H9 (cell line): Measurements from ENCODE around the gene SPSB4. TPM values are rescaled to one million over a fixed set of nuclear protein-coding genes. Genes with fewer than 3 reads are reported as not detected.

Source experiments
- DNase-seq: peaks from one replicate; pipeline ENCODE4 v3.0.0-alpha.2; 2017
- H2AFZ ChIP-seq: one replicate; pipeline ENCODE4 v1.6.1; 2013; ENCODE audit warnings: mild to moderate bottlenecking, low read length, control low read depth, moderate library complexity
- H2AK5ac ChIP-seq: 2 replicates; pipeline ENCODE4 v1.6.1; 2013; ENCODE audit warnings: low read length, control low read depth, mixed read lengths; ENCODE audit not compliant: insufficient read length
- H2BK120ac ChIP-seq: one replicate; pipeline ENCODE4 v1.6.1; 2013; ENCODE audit warnings: low read depth, mild to moderate bottlenecking, low read length, control low read depth, inconsistent platforms; ENCODE audit not compliant: poor library complexity, severe bottlenecking
- H2BK12ac ChIP-seq: 2 replicates; pipeline ENCODE4 v1.6.1; 2013; ENCODE audit warnings: low read length, control low read depth, mixed read lengths, low read depth; ENCODE audit not compliant: insufficient read length
- H2BK15ac ChIP-seq: 2 replicates; pipeline ENCODE4 v1.6.1; 2013; ENCODE audit warnings: low read depth, low read length, control low read depth
- H2BK20ac ChIP-seq: one replicate; pipeline ENCODE4 v1.6.1; 2013; ENCODE audit warnings: low read depth, mild to moderate bottlenecking, low read length, control low read depth, inconsistent platforms; ENCODE audit not compliant: poor library complexity, severe bottlenecking
- H2BK5ac ChIP-seq: 2 replicates; pipeline ENCODE4 v1.6.1; 2013; ENCODE audit warnings: low read length, control low read depth, mixed read lengths; ENCODE audit not compliant: insufficient read length
- H3K14ac ChIP-seq: 2 replicates; pipeline ENCODE4 v1.6.1; 2013; ENCODE audit warnings: low read length, control low read depth; ENCODE audit not compliant: insufficient read depth
- H3K18ac ChIP-seq: 2 replicates; pipeline ENCODE4 v1.6.1; 2013; ENCODE audit warnings: low read depth, mild to moderate bottlenecking, mixed read lengths, low read length, control low read depth; ENCODE audit not compliant: insufficient read length
- H3K23ac ChIP-seq: 2 replicates; pipeline ENCODE4 v1.6.1; 2013; ENCODE audit warnings: low read length, control low read depth, mixed read lengths, low read depth; ENCODE audit not compliant: insufficient read length
- H3K23me2 ChIP-seq: 2 replicates; pipeline ENCODE4 v1.6.1; 2013; ENCODE audit warnings: low read depth, mild to moderate bottlenecking, mixed read lengths, low read length, control low read depth; ENCODE audit not compliant: insufficient read length, poor library complexity, severe bottlenecking
- H3K27ac ChIP-seq: 2 replicates; pipeline ENCODE4 v1.5.1; 2013; ENCODE audit warnings: low read length, control low read depth, mixed read lengths, low read depth; ENCODE audit not compliant: insufficient read length
- H3K27me3 ChIP-seq: 2 replicates; pipeline ENCODE4 v1.6.1; 2013; ENCODE audit warnings: low read length, control low read depth, inconsistent platforms; ENCODE audit not compliant: insufficient read depth
- H3K4ac ChIP-seq: 2 replicates; pipeline ENCODE4 v1.6.1; 2013; ENCODE audit warnings: low read depth, mild to moderate bottlenecking, control low read depth, inconsistent platforms, low read length, moderate library complexity
- H3K4me1 ChIP-seq: 2 replicates; pipeline ENCODE4 v1.6.1; 2013; ENCODE audit warnings: low read length, control low read depth, inconsistent platforms; ENCODE audit not compliant: insufficient read depth
- H3K4me2 ChIP-seq: 2 replicates; pipeline ENCODE4 v1.6.1; 2013; ENCODE audit warnings: low read length, control low read depth, mixed read lengths; ENCODE audit not compliant: insufficient read length, insufficient read depth
- H3K56ac ChIP-seq: 2 replicates; pipeline ENCODE4 v1.6.1; 2013; ENCODE audit warnings: low read depth, mild to moderate bottlenecking, mixed read lengths, low read length, control low read depth; ENCODE audit not compliant: insufficient read length
- H3K79me1 ChIP-seq: 2 replicates; pipeline ENCODE4 v1.6.1; 2013; ENCODE audit warnings: low read depth, mild to moderate bottlenecking, moderate library complexity, low read length, control low read depth, inconsistent platforms; ENCODE audit not compliant: insufficient read depth, poor library complexity, severe bottlenecking
- H3K79me2 ChIP-seq: 2 replicates; pipeline ENCODE4 v1.6.1; 2013; ENCODE audit warnings: low read length, control low read depth, inconsistent platforms; ENCODE audit not compliant: insufficient read depth
- H3K9ac ChIP-seq: 2 replicates; pipeline ENCODE4 v1.6.1; 2013; ENCODE audit warnings: low read length, control low read depth, mixed read lengths; ENCODE audit not compliant: insufficient read length; ENCODE audit errors: extremely low read depth
- H3K9me3 ChIP-seq: one replicate; pipeline ENCODE4 v1.6.1; 2013; ENCODE audit warnings: low read depth, low read length, inconsistent platforms; ENCODE audit not compliant: control insufficient read depth
- H3T11ph ChIP-seq: one replicate; pipeline ENCODE4 v1.6.1; 2013; ENCODE audit warnings: mild to moderate bottlenecking, low read length, control low read depth, inconsistent platforms
- H4K20me1 ChIP-seq: one replicate; pipeline ENCODE4 v1.6.1; 2013; ENCODE audit not compliant: control insufficient read depth, insufficient read length, insufficient read depth
- H4K5ac ChIP-seq: 2 replicates; pipeline ENCODE4 v1.6.1; 2013; ENCODE audit warnings: low read depth, mild to moderate bottlenecking, mixed read lengths, low read length, control low read depth; ENCODE audit not compliant: insufficient read length
- H4K8ac ChIP-seq: replicated peaks from 2 replicates; pipeline ENCODE4 v1.6.1; 2013; ENCODE audit warnings: low read length, control low read depth, mixed read lengths, low read depth; ENCODE audit not compliant: insufficient read length
- H4K91ac ChIP-seq: 2 replicates; pipeline ENCODE4 v1.6.1; 2013; ENCODE audit warnings: low read depth, mild to moderate bottlenecking, moderate library complexity, mixed read lengths, low read length, control low read depth; ENCODE audit not compliant: insufficient read length
- H3K27ac Mint-ChIP-seq, 3 experiments: 2 replicates in 2 of 3; 3 replicates in 1 of 3; pipeline ENCODE4 v1.8.0; 2020 to 2021; ENCODE audit warnings: mixed read lengths in 3 of 3, mild to moderate bottlenecking in 1 of 3, moderate library complexity in 1 of 3
- H3K27me3 Mint-ChIP-seq: 2 replicates; pipeline ENCODE4 v1.8.0; 2021; ENCODE audit warnings: low read depth, mild to moderate bottlenecking, moderate library complexity, mixed read lengths
- H3K36me3 Mint-ChIP-seq, 3 experiments: 2 replicates in 2 of 3; 3 replicates in 1 of 3; pipeline ENCODE4 v1.8.0; 2020 to 2021; ENCODE audit warnings: low read depth in 3 of 3, mixed read lengths in 3 of 3; ENCODE audit not compliant: insufficient read depth in 1 of 3
- H3K4me1 Mint-ChIP-seq, 2 experiments: 2 replicates each; pipeline ENCODE4 v1.8.0; 2020; ENCODE audit warnings: mixed read lengths in 2 of 2
- H3K4me3 Mint-ChIP-seq, 2 experiments: 2 replicates in 1 of 2; 3 replicates in 1 of 2; pipeline ENCODE4 v1.8.0; 2020 to 2021; ENCODE audit warnings: mild to moderate bottlenecking in 2 of 2, mixed read lengths in 2 of 2, moderate library complexity in 1 of 2
- H3K9me3 Mint-ChIP-seq, 2 experiments: 2 replicates in 1 of 2; 3 replicates in 1 of 2; pipeline ENCODE4 v1.8.0; 2020; ENCODE audit warnings: mild to moderate bottlenecking in 2 of 2, mixed read lengths in 2 of 2, moderate library complexity in 1 of 2
- WGBS: extraction: QIAGEN DNeasy Blood & Tissue Kit; methylation state at CpG from one replicate; pipeline ENCODE4 v1.1.7; 2013; ENCODE audit warnings: missing lambda C conversion rate, low lambda C conversion rate, mixed read lengths; ENCODE audit not compliant: insufficient read length; ENCODE audit errors: extremely low coverage; 5-methylcytosine and 5-hydroxymethylcytosine counted together
- total RNA-seq: library from RNA; stranded (reverse); gene quantifications from 2 replicates; pipeline ENCODE4 v1.2.1, GENCODE V29; 2021
- TF ChIP-seq, protein P1 (sequence below): fragments of 200-600 bp; sonication (generic); conservative IDR thresholded peaks from 3 replicates; pipeline ENCODE4 v1.8.0; 2021; ENCODE audit warnings: antibody characterized with exemption, mild to moderate bottlenecking

Gene SPSB4
- total RNA-seq, 1 experiment from 2014 or later, result 6.2 TPM

DNA sequence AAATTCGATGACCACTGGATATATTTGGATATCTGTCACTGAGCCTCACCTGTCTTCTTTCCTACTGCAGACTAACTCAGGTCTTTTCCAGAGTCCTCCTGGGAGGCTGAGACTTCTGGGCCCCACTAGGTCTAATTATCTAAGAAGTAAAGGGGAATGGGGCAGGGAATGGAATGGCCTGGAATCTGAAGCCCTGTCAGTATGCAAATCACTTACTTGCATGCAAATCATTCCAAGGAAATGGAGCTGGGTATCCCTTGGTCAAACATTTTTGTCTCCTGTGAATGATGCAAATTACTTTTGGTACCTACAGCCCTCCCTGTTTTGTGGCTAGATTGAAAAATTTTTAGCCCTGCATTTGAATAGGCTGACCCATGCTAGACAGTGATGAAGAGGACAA lies 5.3 kb upstream of the SPSB4 start:
- peaks cover 13 to 18% of the 10 kb centered on the region in 2 experiments for H3K4me1 Mint-ChIP-seq
- no peak overlapping the region for H3K4me2 ChIP-seq
- no peak overlapping the region for H3K9ac ChIP-seq
- no peak overlapping the region for H2BK15ac ChIP-seq
- no peak overlapping the region for H2BK12ac ChIP-seq
- H4K5ac ChIP-seq, result no peak overlapping the region
- peaks cover 42% of the 10 kb centered on the region for H3K27me3 Mint-ChIP-seq
- no peak overlapping the region for H3K4ac ChIP-seq
- H3T11ph ChIP-seq, result no peak overlapping the region
- H4K20me1 ChIP-seq, result no peaks in the 10 kb centered on the region
- no peak overlapping the region for H3K18ac ChIP-seq
- 0 out of 2 replicates have a peak, but pooled peaks cover 2% of the 10 kb centered on the region for H3K4me1 ChIP-seq
- no peak overlapping the region for H3K4me3 Mint-ChIP-seq
- H4K91ac ChIP-seq, result no peak overlapping the region
- no peak overlapping the region for H2BK20ac ChIP-seq
- no peaks in the 10 kb centered on the region for H3K79me2 ChIP-seq
- TF ChIP-seq, protein P1, sequence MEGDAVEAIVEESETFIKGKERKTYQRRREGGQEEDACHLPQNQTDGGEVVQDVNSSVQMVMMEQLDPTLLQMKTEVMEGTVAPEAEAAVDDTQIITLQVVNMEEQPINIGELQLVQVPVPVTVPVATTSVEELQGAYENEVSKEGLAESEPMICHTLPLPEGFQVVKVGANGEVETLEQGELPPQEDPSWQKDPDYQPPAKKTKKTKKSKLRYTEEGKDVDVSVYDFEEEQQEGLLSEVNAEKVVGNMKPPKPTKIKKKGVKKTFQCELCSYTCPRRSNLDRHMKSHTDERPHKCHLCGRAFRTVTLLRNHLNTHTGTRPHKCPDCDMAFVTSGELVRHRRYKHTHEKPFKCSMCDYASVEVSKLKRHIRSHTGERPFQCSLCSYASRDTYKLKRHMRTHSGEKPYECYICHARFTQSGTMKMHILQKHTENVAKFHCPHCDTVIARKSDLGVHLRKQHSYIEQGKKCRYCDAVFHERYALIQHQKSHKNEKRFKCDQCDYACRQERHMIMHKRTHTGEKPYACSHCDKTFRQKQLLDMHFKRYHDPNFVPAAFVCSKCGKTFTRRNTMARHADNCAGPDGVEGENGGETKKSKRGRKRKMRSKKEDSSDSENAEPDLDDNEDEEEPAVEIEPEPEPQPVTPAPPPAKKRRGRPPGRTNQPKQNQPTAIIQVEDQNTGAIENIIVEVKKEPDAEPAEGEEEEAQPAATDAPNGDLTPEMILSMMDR, result no peak
- H2BK5ac ChIP-seq, result no peak overlapping the region
- H3K56ac ChIP-seq, result no peak overlapping the region
- H3K79me1 ChIP-seq, result no peaks in the 10 kb centered on the region
- H3K14ac ChIP-seq, result no peak overlapping the region
- no peaks in the 10 kb centered on the region for H3K36me3 Mint-ChIP-seq
- no peak overlapping the region for H3K27ac Mint-ChIP-seq
- no peak for DNase-seq
- H3K23me2 ChIP-seq, result peaks cover 4% of the 10 kb centered on the region
- H3K23ac ChIP-seq, result no peak overlapping the region
- H3K27ac ChIP-seq, result no peak overlapping the region
- no peak overlapping the region for H4K8ac ChIP-seq
- no peaks in the 10 kb centered on the region for H3K9me3 ChIP-seq
- no CpG with 5 or more reads among the region's 1 CpG for WGBS
- H2AFZ ChIP-seq, result no peak overlapping the region
- H2AK5ac ChIP-seq, result no peak overlapping the region
- H3K9me3 Mint-ChIP-seq, result no peaks in the 10 kb centered on the region; a peak in 1 of 5 replicates
- H2BK120ac ChIP-seq, result no peak overlapping the region
- no peaks in the 10 kb centered on the region for H3K27me3 ChIP-seq
